IPS-18c (cell line): ENCODE data around the gene SHPK.

Source experiments
- H3K4me3 ChIP-seq: 2 replicates; pipeline ENCODE4 v1.7.0; 2013; ENCODE audit warnings: low read depth, mild to moderate bottlenecking, low read length, moderate library complexity; ENCODE audit not compliant: insufficient read depth
- H3K9me3 ChIP-seq: one replicate; pipeline ENCODE4 v1.6.1; 2013; ENCODE audit warnings: mild to moderate bottlenecking, low read length, moderate library complexity; ENCODE audit not compliant: control insufficient read depth, insufficient read depth

The SHPK gene

GRCh38 chr17:3641014-3641413 lies 5.0 kb upstream of the SHPK start:
- peak overlapping the region; percentile 20; the same call in 1 of the 2 replicates for H3K4me3 ChIP-seq
- no peaks in the 10 kb centered on the region for H3K9me3 ChIP-seq

- no peak overlapping the region for H3K4me3 ChIP-seq
These were observed 4.0 kb upstream of the SHPK start for GRCh38 chr17:3639981-3640596.

GRCh38 chr17:3636908-3637373 lies 891 bp upstream of the SHPK start:
- Histone ChIP-seq H3K4me3 (peak overlapping the region; percentile 95), H3K9me3 (no peaks in the 10 kb centered on the region)

More at GRCh38 chr17:3639981-3640596, 4.0 kb upstream of the SHPK start:
- no peaks in the 10 kb centered on the region for H3K9me3 ChIP-seq

GRCh38 chr17:3635474-3636153 lies 436 bp downstream of the SHPK start:
- Histone ChIP-seq H3K9me3 (no peaks in the 10 kb centered on the region), H3K4me3 (peak overlapping the region; percentile 95)

DNA sequence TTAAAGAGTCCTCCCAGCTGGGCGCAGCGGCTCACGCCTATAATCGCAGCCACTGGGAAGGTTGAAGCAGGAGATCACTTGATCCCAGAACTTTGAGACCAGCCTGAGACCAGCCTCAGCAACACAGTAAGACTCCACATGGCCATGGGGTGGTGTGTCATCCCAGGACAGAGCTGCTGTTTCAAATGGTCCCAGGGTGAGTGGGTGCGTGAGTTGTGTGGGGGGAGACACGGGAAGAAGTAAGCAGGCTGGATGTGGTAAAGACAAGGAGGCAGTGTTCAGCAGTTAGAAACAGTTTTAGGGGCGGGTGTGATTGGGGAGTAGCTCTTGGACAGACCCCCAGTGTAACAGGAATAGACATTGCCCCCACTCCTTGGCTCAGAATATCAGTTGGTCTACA lies 3.8 kb downstream of the SHPK start:
- no peak overlapping the region for H3K4me3 ChIP-seq

DNA sequence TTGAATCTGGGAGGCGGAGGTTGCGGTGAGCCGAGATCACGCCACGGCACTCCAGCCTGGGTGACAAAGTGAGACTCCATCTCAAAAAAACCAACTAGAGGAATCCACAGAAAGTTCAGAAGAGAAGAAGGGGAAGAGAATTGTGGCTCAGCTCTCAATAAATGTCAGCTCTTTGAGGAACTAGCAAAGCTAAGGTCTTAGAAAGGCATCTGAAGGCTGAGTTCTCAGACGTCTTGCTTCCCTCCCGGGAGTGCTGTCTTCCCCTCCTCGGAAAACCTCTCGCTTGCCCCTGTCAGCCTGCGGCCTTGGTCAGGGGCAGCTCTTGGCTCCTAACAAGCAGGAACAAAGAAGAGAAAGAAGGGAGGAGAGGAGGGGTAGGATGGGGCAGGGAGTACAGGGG lies 5.3 kb downstream of the SHPK start:
- H3K4me3 ChIP-seq: no peak overlapping the region
- H3K9me3 ChIP-seq: no peaks in the 10 kb centered on the region

More for the DNA sequence above, 3.8 kb downstream of the SHPK start:
- no peaks in the 10 kb centered on the region for H3K9me3 ChIP-seq

DNA sequence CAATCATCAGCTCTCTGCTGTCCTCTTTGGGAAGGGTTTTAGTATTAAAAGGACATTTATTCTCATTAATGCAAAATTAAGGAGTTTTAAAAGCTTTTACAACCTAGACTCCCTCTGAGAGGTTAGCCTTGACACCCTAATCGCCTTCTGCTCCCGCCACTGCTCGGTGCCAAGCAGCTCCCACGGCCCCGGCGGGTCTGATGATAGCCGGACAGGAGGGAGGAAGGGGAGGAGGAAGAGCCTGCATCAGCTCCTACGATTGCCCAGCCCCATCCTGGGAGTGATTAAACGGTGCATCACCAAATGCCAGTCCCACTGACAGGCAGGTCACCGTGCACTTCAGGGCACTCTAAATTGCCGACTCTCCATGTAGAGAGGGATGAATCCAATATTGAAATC lies 8.3 kb downstream of the SHPK start:
- Histone ChIP-seq H3K4me3 (no peak overlapping the region), H3K9me3 (no peaks in the 10 kb centered on the region)

DNA sequence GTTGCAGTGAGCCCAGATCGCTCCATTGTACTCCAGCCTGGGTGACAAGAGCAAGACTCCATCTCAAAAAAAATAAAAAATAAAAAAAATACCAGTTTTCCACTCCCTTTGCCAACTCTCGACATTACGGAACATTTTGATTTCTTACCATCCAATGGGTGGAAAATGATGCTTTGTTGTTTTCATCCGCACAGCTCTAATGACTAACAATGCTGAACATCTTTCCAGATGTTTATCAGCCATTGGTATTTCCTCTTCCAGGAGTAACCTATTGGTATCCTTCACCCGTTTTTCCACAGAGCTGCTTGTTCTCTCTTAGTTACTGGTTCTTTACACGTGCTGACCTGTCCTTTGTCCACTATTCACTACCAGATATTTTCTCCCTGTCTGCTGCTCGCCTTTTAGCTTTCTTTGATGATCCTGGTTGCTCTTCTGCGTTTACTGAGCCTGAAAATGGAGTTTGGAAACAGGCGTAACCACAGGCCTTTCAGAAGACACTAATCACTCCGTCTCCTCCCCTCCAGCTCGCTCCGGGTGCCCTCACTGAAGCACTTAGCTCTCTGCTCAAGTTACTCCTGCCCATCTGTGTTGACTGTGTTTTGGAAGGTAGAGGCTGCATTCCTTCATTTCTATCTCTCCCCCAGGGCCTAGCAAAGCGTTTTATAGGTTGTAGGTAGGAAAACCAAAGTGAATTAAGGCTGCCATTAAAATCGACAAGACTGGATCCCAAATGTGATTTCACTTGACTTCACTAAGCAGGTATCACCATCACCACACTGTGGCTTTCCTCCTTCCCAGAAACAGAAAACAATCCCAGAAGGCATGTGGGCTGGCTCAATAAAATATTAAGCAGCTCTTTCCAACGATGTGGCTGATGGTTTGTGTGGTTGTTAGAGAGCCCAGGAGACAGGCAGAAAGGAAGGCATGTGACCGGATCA lies 8.9 kb downstream of the SHPK start:
- H3K4me3 ChIP-seq: no peak overlapping the region
- no peaks in the 10 kb centered on the region for H3K9me3 ChIP-seq

DNA sequence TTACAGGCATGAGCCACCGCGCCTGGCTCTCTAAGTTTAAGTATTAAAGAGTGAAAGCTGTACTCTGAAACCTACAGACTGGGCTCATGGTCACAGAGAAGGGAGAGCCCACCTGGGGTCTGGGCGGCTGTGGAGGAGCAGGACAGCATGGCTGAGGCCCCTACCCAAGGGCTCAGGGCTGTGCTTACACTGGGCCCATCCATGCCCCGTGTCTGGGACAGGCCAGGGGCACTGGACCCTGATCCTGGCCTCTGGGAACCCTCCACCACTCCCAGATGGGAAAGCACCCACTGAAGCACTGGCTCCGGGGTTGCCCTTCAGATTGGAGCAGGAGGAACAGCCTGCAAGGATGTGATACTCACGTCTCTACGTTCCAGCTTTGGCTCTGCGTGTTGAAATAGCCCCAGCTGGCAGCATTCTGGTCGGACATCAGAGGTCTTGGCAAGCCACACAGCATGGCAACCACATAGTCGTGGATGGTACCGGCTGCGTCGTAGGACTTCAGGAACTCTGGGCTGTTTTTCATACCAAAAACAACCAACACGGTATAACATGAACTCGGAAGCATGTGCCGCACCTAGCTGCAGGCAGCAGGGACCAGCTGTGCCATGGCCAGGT lies 13.0 kb downstream of the SHPK start:
- Histone ChIP-seq H3K4me3 (no peak overlapping the region), H3K9me3 (no peaks in the 10 kb centered on the region)

GRCh38 chr17:3621146-3621720 lies 14.8 kb downstream of the SHPK start:
- H3K9me3 ChIP-seq: no peaks in the 10 kb centered on the region
- no peak overlapping the region for H3K4me3 ChIP-seq

DNA sequence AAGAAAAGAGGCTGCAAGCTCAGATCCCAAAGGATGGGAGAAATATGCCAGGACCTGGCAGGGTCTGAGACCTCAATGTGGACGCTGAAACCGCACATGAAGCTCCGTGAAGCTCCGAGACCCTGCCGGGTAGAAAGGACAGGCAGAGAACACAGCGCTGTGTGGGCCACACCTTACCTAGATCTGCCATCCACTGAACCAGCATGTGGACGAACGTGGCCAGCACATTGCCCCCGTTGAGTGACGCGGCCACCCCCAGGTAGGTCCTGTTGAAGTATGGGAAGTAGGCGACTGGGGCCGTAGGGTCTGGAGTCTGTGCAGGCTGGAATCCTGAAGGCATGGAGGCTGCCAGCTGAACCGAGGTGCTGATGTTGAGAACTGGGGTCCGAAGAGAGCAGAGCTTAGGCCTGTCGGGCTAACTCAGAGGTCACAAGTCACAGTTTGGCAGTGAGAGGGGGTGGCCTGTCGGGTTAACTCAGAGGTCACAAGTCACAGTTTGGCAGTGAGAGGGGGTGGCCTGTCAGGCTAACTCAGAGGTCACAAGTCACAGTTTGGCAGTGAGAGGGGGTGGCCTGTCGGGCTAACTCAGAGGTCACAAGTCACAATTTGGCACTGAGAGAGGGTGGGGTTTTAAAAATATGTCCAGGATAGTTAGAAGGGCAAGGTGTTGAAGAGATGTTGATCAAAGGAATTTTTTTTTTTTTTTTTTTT lies 20.7 kb downstream of the SHPK start:
- no peaks in the 10 kb centered on the region for H3K9me3 ChIP-seq
- no peak overlapping the region for H3K4me3 ChIP-seq

DNA sequence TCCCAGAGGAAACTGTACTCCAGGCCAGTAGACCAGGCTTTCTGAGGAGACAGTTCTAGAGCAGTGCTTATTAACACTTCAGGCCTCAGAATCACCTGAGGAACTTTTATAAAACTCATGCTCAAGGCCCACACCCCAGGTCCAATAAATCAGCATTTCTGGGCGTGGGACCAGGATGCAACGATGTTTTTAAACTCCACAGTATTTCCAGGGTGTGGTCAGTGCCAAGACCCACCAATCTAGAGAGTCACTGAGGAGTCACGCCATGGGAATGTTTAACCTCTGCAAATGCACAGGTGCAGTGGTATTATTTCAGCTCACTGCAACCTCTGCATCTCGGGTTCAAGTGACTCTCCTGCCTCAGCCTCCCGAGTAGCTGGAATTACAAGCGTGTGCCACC lies 22.9 kb downstream of the SHPK start:
- H3K4me3 ChIP-seq: no peak overlapping the region
- H3K9me3 ChIP-seq: no peaks in the 10 kb centered on the region

GRCh38 chr17:3610523-3610922 lies 25.5 kb downstream of the SHPK start:
- Histone ChIP-seq H3K4me3 (no peak overlapping the region), H3K9me3 (peaks cover 3% of the 10 kb centered on the region)

DNA sequence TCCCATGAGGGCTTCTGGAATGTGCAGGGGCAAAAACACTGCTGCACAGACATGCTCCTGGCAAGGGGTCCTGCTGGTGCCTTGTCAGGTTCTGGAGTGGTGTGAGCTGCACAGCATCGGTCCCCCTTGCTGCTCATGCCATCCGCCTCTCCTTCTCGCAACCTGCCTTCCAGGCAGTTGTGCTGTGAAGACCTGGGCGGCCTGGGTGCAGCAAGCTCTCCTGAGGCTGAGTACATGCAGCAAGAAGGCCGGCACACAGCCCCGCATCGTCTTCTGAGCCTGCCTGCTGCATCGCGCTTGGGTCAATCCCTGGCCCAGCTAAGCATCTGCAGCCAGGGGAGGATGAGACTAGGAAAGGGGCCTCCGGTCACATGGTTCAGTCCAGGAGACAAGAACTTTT lies 26.4 kb downstream of the SHPK start:
- Histone ChIP-seq H3K9me3 (peaks cover 6% of the 10 kb centered on the region), H3K4me3 (no peak overlapping the region)

GRCh38 chr17:3603870-3604259 lies 32.2 kb downstream of the SHPK start:
- Histone ChIP-seq H3K4me3 (no peak overlapping the region), H3K9me3 (peaks cover 6% of the 10 kb centered on the region)

DNA sequence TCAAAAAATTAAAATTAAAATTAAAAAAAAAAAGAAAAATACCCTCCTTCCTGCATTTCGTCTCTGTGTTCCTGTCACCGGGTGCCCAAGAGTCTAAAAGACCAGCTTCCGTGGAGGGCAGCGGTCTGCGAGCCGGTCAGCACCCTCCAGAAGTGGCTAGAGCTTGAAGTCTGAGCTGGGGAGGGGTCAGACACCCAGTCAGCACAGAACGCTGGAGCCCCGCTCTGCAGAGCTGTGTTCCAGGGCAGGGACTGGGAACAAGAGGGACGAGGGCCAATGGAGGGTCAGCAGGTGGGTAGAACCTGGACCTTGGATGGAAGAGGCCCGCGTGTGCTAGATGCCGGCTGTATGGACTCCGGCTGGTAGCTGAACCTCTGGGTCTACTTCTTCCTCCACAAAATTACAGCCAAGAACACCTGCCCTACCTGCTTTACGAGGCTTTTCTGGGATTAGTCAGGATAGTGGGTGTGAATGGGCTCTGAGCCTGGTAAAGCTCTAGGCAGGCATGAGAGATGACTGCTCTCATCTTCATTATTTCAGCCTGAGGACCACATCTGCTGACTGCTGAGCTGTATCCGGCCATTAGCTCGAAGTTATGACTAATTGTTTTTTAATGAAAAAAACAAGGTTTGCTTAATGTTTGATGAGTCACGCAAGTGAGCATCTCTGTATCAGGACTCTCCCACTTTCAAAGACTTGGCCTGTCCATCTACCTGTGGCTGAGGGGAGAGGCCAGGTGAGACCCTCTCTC lies 32.8 kb downstream of the SHPK start:
- Histone ChIP-seq H3K9me3 (peaks cover 6% of the 10 kb centered on the region), H3K4me3 (no peak overlapping the region)
